Stimulated activated CD8-positive, alpha-beta memory T cell treated with anti-CD3 and anti-CD28 coated beads, Interleukin-15, amount 100 ng/mL, for 24 hours (primary cell): ENCODE data around the gene CNTFR.

Experiments used
- DNase-seq: peaks from one replicate; pipeline ENCODE4 v3.0.0-alpha.2; 2020; ENCODE audit warnings: low read depth

Gene CNTFR

GRCh38 chr9:34572628-34573027 lies 16.9 kb downstream of the CNTFR start:
- no peak for DNase-seq

GRCh38 chr9:34572092-34572491 lies 17.4 kb downstream of the CNTFR start:
- no peak for DNase-seq

GRCh38 chr9:34571481-34571810 lies 18.1 kb downstream of the CNTFR start:
- DNase-seq, result no peak

- no peak for DNase-seq
Observed at GRCh38 chr9:34570809-34571480, 18.6 kb downstream of the CNTFR start.

GRCh38 chr9:34570376-34570775 lies 19.1 kb downstream of the CNTFR start:
- DNase-seq, result no peak

- DNase-seq, result no peak
Observed at GRCh38 chr9:34568774-34569173, 20.8 kb downstream of the CNTFR start.

- DNase-seq, result no peak
Observed at GRCh38 chr9:34568133-34568532, 21.4 kb downstream of the CNTFR start.

GRCh38 chr9:34566972-34567371 lies 22.6 kb downstream of the CNTFR start:
- no peak for DNase-seq

- DNase-seq, result no peak
Observed at GRCh38 chr9:34566322-34566721, 23.2 kb downstream of the CNTFR start.

GRCh38 chr9:34565856-34566255 lies 23.7 kb downstream of the CNTFR start:
- DNase-seq, result no peak

- DNase-seq, result no peak
Observed at GRCh38 chr9:34564617-34565016, 24.9 kb downstream of the CNTFR start.

GRCh38 chr9:34563262-34563661 lies 26.3 kb downstream of the CNTFR start:
- DNase-seq, result no peak

- no peak for DNase-seq
Observed at GRCh38 chr9:34562135-34562745, 27.3 kb downstream of the CNTFR start.

GRCh38 chr9:34560599-34561214 lies 28.8 kb downstream of the CNTFR start:
- no peak for DNase-seq

GRCh38 chr9:34559624-34560455 lies 29.7 kb downstream of the CNTFR start:
- DNase-seq, result no peak

- DNase-seq, result no peak
Observed at GRCh38 chr9:34558919-34559623, 30.5 kb downstream of the CNTFR start.

- no peak for DNase-seq
Observed at GRCh38 chr9:34558364-34558763, 31.2 kb downstream of the CNTFR start.

- no peak for DNase-seq
Observed at GRCh38 chr9:34557426-34558321, 31.9 kb downstream of the CNTFR start.

- DNase-seq, result no peak
Observed at GRCh38 chr9:34556949-34557348, 32.6 kb downstream of the CNTFR start.

- DNase-seq, result no peak
Observed at GRCh38 chr9:34555936-34556525, 33.5 kb downstream of the CNTFR start.

GRCh38 chr9:34555500-34555899 lies 34.0 kb downstream of the CNTFR start:
- no peak for DNase-seq
